Epidermal melanocyte (primary cell): Measurements from ENCODE around the gene OTOP2.
A peak's percentile ranks its signal among the peaks of the same experiment; 100 is the strongest.

Source experiments
- DNase-seq: peaks from one replicate; pipeline ENCODE4 v3.0.0; 2011; ENCODE audit warnings: low spot score; ENCODE audit not compliant: insufficient read length

The OTOP2 gene

GRCh38 chr17:74923538-74924249, 379 bp upstream of the OTOP2 start:
- peak; percentile 42 for DNase-seq

- no peak for DNase-seq
Measured at GRCh38 chr17:74925242-74925641, 1.2 kb downstream of the OTOP2 start.

DNA sequence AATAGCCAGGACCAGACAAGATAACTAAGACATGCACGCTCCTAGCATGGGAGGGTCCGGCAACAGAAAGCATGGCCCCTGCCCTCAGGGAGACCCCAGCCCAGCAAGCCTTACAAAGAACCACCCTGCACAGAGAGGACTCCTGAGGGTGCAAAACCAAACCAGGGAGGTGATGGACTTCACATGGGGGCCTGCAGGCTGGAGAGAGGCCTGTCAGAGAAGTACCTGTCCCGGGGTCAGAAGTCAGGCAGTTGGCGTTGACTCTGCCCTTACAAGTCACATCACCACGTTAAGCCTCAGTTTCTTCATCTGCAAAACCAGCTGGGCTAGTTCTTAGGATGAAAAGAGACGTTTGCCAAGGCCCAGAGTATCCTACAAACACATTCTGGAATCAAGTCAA, 4.7 kb downstream of the OTOP2 start:
- DNase-seq, result no peak

GRCh38 chr17:74930535-74931036, 6.5 kb downstream of the OTOP2 start:
- DNase-seq, result no peak

DNA sequence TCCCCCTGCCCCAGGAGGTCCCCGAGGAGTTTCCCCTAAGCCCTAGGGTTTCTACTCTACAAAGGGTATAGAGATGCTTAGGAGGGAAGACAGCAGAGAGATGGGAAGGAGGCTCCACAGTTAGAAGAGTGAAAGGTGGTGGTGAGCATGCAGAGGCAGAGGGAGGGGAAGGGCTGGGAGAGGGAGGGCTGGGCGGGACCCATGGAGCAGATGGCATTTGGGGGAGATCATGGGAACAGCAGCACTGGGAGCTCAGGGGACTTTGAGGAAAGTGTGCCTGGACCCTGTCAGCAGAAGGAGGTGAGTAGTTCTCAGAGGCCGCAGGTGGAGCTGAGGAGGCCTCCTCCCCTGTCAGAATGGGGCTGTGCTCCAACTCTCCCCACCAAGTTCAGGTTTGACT, 11.0 kb downstream of the OTOP2 start:
- DNase-seq, result no peak

- no peak for DNase-seq
Measured at GRCh38 chr17:74935585-74936469, 11.8 kb downstream of the OTOP2 start, which contains the start of gene OTOP3. Gene OTOP3, plus strand, starts transcription at chr17:74935898. Its CDS starts 24 bp downstream, at chr17:74935922.

GRCh38 chr17:74936470-74936799, 12.4 kb downstream of the OTOP2 start:
- DNase-seq, result no peak

DNA sequence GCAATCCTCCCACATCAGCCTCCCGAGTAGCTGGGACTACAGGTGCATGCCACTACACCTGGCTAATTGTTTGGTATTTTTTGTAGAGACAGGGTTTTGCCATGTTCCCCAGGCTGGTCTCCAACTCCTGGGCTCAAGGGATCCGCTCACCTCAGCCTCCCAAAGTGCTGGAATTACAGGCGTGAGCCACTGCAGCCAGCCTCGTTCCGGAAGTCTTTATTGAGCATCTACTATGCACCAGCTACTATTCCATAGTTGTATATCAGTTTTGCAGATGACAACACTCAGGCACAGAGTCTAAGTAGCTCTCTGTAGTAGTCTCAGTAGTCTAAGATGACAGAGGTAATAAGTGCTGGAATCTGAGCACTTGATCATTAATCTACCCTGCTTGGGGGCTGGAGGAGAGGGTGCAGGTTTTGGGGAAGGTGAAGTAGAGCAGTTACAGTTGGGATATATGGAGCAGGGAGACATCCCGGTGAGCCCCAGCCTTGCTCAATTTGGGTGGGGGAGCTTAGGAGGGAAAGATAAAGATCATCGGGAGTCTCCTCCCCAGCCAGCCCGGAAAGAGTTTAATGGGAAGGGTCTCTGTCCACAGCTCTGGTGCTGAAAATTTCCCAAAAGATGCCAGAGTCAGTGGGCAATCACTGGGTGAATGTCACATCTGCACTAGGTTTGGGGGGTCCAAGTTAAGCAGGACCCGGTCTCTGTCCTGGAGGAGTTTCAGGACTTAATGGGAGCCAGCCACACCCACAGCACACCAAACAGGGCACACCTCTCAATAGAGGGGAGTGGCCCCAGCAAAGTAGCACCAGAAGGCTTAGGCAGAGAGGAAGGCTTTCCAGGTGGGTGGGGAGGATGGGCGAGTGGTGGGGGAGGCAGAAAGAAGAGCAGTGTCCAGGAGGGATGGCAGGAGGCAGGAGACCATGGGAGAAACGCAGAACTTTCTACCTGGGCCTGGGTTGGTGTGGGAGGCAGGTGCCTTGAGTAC, 13.3 kb downstream of the OTOP2 start:
- no peak for DNase-seq

GRCh38 chr17:74938194-74938950, 14.3 kb downstream of the OTOP2 start:
- no peak for DNase-seq

DNA sequence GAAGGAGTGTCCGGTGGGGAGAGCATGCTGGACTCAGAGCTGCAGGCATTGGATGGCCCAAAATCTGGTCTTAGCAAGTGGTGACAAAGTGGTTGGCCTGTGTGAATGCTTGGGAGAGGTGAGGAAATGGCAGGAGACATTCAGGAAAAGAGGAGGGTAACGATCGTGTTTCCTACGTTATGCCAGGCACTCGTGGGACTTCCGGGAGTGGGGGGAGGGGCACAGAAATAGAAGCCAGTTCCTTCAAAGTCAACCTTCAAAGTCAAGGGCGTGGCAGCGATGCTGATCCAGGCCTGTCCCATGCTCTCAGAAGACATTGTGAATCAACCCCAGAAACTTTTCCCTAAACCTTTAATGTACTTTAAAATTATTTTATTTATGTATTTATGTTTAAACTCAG, 15.5 kb downstream of the OTOP2 start:
- no peak for DNase-seq

DNA sequence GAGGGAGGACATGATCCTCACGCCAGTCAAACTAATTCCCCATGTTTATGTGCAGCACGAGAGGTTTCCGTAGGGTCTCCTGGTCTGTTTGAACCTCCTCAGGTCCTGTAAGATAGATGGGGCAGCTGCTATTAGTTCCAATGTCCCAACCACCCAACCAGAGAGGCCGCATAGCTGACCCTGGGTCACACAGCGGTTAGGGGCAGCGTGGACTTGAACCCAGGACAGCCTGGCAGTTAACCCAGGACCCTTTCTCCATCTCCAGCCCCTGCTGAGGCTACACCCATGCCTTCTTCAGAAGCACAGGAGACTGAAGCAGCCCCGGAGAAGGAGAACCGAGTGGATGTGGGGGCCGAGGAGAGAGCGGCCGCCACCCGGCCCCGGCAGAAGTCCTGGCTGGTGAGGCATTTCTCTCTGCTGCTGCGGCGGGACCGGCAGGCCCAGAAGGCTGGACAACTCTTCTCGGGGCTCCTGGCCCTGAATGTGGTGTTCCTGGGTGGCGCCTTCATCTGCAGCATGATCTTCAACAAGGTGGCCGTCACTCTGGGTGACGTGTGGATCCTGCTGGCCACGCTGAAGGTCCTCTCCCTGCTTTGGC, 17.2 kb downstream of the OTOP2 start:
- no peak for DNase-seq

GRCh38 chr17:74943808-74944522, 19.9 kb downstream of the OTOP2 start:
- DNase-seq, result no peak

- no peak for DNase-seq
Measured at GRCh38 chr17:74945543-74945942, 21.5 kb downstream of the OTOP2 start.

- DNase-seq, result no peak
Measured at GRCh38 chr17:74946641-74947040, 22.6 kb downstream of the OTOP2 start.

- DNase-seq, result no peak
Measured at GRCh38 chr17:74947041-74947754, 23.1 kb downstream of the OTOP2 start.

DNA sequence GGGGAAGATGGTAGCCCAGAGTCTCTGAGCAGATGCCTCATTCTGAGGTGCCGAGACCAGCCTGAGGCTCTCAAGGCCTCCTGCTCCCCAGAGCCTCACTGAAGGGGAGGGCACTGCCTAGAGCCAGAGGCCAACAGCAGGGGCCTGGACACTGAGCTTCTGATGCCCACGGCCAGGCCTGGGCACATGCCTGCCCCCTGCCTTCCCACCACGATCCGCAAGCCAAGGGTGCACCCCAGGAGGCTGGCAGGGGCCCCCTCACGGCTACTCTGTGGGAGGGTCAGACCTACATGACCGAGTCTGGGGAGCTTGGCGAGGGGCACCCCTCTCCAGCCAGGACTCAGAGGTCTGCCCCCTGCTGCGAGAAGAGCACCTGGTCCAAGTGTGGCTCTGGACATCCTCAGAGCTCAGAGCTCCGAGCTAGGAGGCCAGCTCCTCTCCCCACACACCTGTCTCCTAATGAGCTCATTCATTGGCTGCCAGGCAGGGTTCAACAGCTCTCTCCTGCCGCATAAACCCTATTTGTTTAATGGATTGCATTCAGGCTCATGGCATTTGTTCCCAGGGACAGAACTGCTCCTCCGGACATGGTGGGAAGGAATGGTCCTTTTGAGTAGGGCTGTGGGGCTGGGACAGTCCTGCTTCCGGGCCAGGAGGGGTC, 25.5 kb downstream of the OTOP2 start:
- DNase-seq, result no peak

GRCh38 chr17:74950207-74950606, 26.1 kb downstream of the OTOP2 start:
- no peak for DNase-seq

DNA sequence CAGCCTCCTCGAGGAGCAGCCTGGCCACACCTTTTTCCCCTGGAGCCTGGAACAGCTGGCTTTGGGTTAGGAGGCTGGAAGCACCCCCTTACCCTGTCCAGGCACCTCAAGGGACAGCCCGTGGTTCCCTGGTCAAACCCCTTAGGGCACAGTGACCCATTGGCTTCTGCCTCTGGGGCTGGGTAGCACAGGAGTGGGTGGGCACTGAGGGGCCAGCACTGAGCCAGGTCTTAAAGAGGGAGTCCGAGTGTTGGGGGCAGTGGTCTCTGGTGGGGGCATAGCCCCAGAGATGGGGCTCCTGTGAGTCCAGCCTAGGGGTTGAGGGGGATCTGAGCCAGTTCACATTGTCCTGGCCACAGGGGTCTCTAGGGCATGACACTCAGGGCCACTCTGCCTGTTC, 27.0 kb downstream of the OTOP2 start:
- DNase-seq, result no peak
